Left ventricle myocardium inferior (tissue), 1 donor: Measurements from ENCODE around the gene TRIM15. TPM values are rescaled to one million over a fixed set of nuclear protein-coding genes. Genes with fewer than 3 reads are reported as not detected.

Experiments used
- DNase-seq: peaks from one replicate; pipeline ENCODE4 v3.0.0-alpha.2; 2020
- H3K27ac ChIP-seq: fragments of 200-600 bp; replicated peaks from 2 replicates; pipeline ENCODE4 v1.8.0; 2021
- H3K27me3 ChIP-seq: fragments of 200-600 bp; 2 replicates; pipeline ENCODE4 v1.8.0; 2021; ENCODE audit warnings: low read depth
- H3K36me3 ChIP-seq: fragments of 200-600 bp; 2 replicates; pipeline ENCODE4 v1.8.0; 2021
- H3K4me1 ChIP-seq: fragments of 200-600 bp; 2 replicates; pipeline ENCODE4 v1.8.0; 2021
- H3K4me3 ChIP-seq: fragments of 200-600 bp; 2 replicates; pipeline ENCODE4 v1.8.0; 2021; ENCODE audit warnings: mild to moderate bottlenecking, moderate library complexity
- H3K9me3 ChIP-seq: fragments of 200-600 bp; replicated peaks from 2 replicates; pipeline ENCODE4 v1.8.0; 2021
- intact Hi-C: fragments of 100-400 bp; cut with micrococcal nuclease; formaldehyde crosslinking; loops from one replicate; pipeline ENCODE4 v1.11.0; 2022
- total RNA-seq: library from RNA; stranded (reverse); fragmentation: NEBNext Ultra II Directional; extraction: Animal tissue kit (Norgen Biotek cat#: 25700); gene quantifications from one replicate; pipeline ENCODE4 v1.2.1, GENCODE V29; 2021
- TF ChIP-seq, protein P1 (sequence below): fragments of 200-600 bp; IDR thresholded peaks from 2 replicates; pipeline ENCODE4 v1.8.0; 2021; ENCODE audit warnings: antibody characterized with exemption, mild to moderate bottlenecking, borderline replicate concordance
- donor health status: DM: no; HTN: yes; CAD: no; lungs with severe emphysema.

Gene TRIM15
- total RNA-seq, 1 donor from 2014 or later: not detected

- TF ChIP-seq, protein P1, sequence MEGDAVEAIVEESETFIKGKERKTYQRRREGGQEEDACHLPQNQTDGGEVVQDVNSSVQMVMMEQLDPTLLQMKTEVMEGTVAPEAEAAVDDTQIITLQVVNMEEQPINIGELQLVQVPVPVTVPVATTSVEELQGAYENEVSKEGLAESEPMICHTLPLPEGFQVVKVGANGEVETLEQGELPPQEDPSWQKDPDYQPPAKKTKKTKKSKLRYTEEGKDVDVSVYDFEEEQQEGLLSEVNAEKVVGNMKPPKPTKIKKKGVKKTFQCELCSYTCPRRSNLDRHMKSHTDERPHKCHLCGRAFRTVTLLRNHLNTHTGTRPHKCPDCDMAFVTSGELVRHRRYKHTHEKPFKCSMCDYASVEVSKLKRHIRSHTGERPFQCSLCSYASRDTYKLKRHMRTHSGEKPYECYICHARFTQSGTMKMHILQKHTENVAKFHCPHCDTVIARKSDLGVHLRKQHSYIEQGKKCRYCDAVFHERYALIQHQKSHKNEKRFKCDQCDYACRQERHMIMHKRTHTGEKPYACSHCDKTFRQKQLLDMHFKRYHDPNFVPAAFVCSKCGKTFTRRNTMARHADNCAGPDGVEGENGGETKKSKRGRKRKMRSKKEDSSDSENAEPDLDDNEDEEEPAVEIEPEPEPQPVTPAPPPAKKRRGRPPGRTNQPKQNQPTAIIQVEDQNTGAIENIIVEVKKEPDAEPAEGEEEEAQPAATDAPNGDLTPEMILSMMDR: no peak
These were observed 13.3 kb upstream of the TRIM15 start for GRCh38 chr6:30149858-30150550.

DNA sequence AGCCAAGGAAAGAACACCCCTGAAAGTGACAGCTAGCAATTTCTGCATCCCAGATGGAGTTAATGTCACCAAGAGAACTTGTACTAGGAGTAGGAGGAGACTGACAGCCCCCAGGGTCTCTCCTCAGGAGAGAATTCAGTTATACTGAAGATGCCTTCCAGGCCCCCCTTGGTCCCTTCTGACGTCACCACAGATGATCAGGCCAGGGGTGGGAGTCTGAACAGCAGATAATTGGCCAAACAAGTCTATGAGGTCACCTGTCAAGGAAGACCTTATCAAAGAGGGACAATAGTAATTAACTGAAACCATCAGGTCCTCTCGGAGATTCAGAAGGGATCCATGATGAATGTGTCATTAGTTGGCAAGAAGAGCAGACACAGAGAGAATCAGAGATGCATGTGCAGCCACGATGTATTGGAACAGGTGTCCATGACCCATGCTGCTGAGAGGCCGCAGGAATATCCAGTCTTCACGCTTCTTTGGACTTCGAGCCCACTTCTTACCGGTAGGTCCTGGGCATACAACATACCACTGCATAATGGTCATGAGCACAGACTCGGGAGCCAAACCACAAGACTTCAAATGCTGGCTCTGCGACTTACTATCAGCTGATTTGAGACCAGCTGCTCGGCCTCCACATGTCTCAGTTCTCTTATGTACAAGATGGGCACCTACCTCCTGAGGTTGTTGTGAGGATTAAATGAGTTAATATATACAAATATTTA, 12.5 kb upstream of the TRIM15 start:
- Histone ChIP-seq H3K27me3 (peaks cover 61% of the 10 kb centered on the region), H3K9me3 (no peaks in the 10 kb centered on the region), H3K4me3 (no peak overlapping the region), H3K36me3 (no peaks in the 10 kb centered on the region), H3K27ac (no peak overlapping the region), H3K4me1 (peaks cover 11% of the 10 kb centered on the region)
- TF ChIP-seq, protein P1: no peak
- intact Hi-C loops: no loop called here
- no peak for DNase-seq

More at GRCh38 chr6:30149858-30150550, 13.3 kb upstream of the TRIM15 start:
- no peaks in the 10 kb centered on the region for H3K36me3 ChIP-seq
- peaks cover 5% of the 10 kb centered on the region for H3K4me1 ChIP-seq
- no peak overlapping the region for H3K27ac ChIP-seq
- H3K4me3 ChIP-seq: no peak overlapping the region
- DNase-seq: no peak
- peaks cover 61% of the 10 kb centered on the region for H3K27me3 ChIP-seq
- intact Hi-C loops: no loop called here
- no peaks in the 10 kb centered on the region for H3K9me3 ChIP-seq

DNA sequence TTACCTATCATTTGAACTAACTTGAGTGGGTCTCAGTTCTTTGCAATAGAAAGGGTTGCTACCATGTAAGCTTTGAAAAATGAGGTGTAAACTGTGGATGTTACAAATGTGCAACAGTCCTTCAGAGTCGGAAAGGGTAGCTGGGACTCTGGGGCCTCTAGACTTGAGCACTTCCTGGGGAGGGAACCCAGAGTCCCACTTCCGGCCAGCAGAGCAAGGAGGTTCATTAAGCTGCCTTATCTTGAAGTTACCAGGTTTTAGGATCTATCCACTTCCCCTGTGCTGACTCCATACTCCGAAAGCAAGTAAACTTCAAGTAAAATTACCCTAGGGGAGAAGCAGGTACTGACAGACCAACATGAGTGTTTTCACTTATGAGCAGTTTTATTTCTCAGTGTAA, 11.8 kb upstream of the TRIM15 start:
- Histone ChIP-seq H3K36me3 (no peaks in the 10 kb centered on the region), H3K27me3 (peaks cover 56% of the 10 kb centered on the region), H3K4me3 (no peak overlapping the region), H3K9me3 (no peaks in the 10 kb centered on the region), H3K4me1 (peaks cover 18% of the 10 kb centered on the region), H3K27ac (no peak overlapping the region)
- no peak for DNase-seq
- TF ChIP-seq, protein P1: no peak
- intact Hi-C loops: no loop called here

GRCh38 chr6:30152016-30152673, 11.2 kb upstream of the TRIM15 start:
- DNase-seq: no peak
- Histone ChIP-seq H3K36me3 (no peaks in the 10 kb centered on the region), H3K9me3 (no peaks in the 10 kb centered on the region), H3K4me1 (peaks cover 22% of the 10 kb centered on the region), H3K27ac (no peak overlapping the region), H3K4me3 (no peak overlapping the region), H3K27me3 (peaks cover 50% of the 10 kb centered on the region)
- TF ChIP-seq, protein P1: no peak
- intact Hi-C loops: no loop called here

DNA sequence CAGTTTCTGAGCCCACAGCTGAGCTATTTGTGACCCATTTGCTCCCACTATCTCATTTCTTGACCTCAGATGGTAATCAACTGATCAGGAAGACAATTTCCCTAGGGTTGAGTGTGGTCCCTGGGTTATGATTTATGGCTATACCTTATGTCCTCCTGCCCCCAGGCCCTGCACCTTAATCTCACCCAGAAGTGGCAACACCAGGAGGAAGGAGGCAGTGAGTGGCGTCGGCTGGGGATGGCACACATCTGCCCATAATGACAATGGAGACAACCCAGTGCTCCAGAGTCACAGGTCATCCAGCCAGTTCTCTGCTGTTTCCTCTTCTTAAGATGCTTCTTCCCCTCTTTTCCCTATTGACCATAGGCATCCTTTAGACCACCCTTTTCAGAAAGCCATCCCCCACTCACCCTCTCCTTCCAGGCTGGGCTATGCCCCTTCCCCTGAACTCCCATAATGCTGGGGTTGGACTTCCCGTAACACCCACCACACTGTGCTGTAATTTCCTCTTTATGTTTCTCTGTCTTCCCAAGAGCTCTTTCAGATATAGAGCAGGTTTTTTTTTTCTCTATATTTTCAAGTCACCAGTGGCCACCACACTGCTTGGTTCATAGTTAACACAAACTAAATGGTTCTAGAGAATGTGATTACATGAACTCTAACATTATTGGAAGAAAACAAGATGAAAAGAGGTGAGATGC, 10.3 kb upstream of the TRIM15 start:
- Histone ChIP-seq H3K27me3 (peaks cover 41% of the 10 kb centered on the region), H3K36me3 (no peaks in the 10 kb centered on the region), H3K9me3 (no peaks in the 10 kb centered on the region), H3K4me3 (no peak overlapping the region), H3K4me1 (peaks cover 25% of the 10 kb centered on the region), H3K27ac (no peak overlapping the region)
- intact Hi-C loops: no loop called here
- DNase-seq: no peak
- TF ChIP-seq, protein P1: no peak
